Upper lobe of right lung (tissue), 1 donor: ENCODE results near the gene SLC24A4. TPM values are rescaled to one million over a fixed set of nuclear protein-coding genes. Genes with fewer than 3 reads are reported as not detected.

ENCODE experiments used
- ATAC-seq: fragments of 200-7000 bp; cut with Tn5 transposase; one replicate; pipeline ENCODE4 v1.9.1; 2020; ENCODE audit warnings: mild to moderate bottlenecking, moderate library complexity
- DNase-seq: peaks from one replicate; pipeline ENCODE4 v3.0.0-alpha.2; 2020
- H3K27ac ChIP-seq: fragments of 200-600 bp; one replicate; pipeline ENCODE4 v1.8.0; 2022
- H3K27me3 ChIP-seq: fragments of 200-600 bp; one replicate; pipeline ENCODE4 v1.8.0; 2022; ENCODE audit warnings: mild to moderate bottlenecking
- H3K36me3 ChIP-seq: fragments of 200-600 bp; one replicate; pipeline ENCODE4 v1.8.0; 2022
- H3K4me1 ChIP-seq: fragments of 200-600 bp; one replicate; pipeline ENCODE4 v1.8.0; 2022
- H3K4me3 ChIP-seq: fragments of 200-600 bp; one replicate; pipeline ENCODE4 v1.8.0; 2022; ENCODE audit warnings: mild to moderate bottlenecking
- H3K9me3 ChIP-seq: fragments of 200-600 bp; one replicate; pipeline ENCODE4 v1.8.0; 2022
- CTCF ChIP-seq: fragments of 200-600 bp; IDR thresholded peaks from one replicate; pipeline ENCODE4 v1.8.0; 2022; ENCODE audit warnings: antibody characterized with exemption
- intact Hi-C: fragments of 100-400 bp; cut with DNase I; formaldehyde crosslinking; loops from one replicate; pipeline ENCODE4 v1.11.0; 2022
- total RNA-seq: library from RNA; stranded (reverse); fragmentation: NEBNext Ultra II Directional; extraction: Animal tissue kit (Norgen Biotek cat#: 25700); gene quantifications from one replicate; pipeline ENCODE4 v1.2.1, GENCODE V29; 2021
- donor health status: DM: no; HTN: yes; CAD: no; lungs with severe emphysema.

The SLC24A4 gene
- total RNA-seq, 1 donor from 2014 or later = 1.6 TPM

- H3K36me3 ChIP-seq = no peaks in the 10 kb centered on the region
- no peak for DNase-seq
- no peak overlapping the region for H3K27ac ChIP-seq
- no peaks in the 10 kb centered on the region for H3K9me3 ChIP-seq
- TF ChIP-seq CTCF = no peak
- H3K4me3 ChIP-seq = no peak overlapping the region
- ATAC-seq = peak; percentile 56
- intact Hi-C loops = no loop called here
- peaks cover 11% of the 10 kb centered on the region for H3K4me1 ChIP-seq
- H3K27me3 ChIP-seq = no peaks in the 10 kb centered on the region
Observed at GRCh38 chr14:92495027-92495426, 172.1 kb downstream of the SLC24A4 start.

GRCh38 chr14:92496191-92496857 lies 173.4 kb downstream of the SLC24A4 start:
- H3K27me3 ChIP-seq = no peaks in the 10 kb centered on the region
- intact Hi-C loops = no loop called here
- H3K27ac ChIP-seq = no peak overlapping the region
- no peak for DNase-seq
- no peak overlapping the region for H3K4me3 ChIP-seq
- peak; percentile 25 for ATAC-seq
- no peak for TF ChIP-seq CTCF
- no peaks in the 10 kb centered on the region for H3K9me3 ChIP-seq
- no peaks in the 10 kb centered on the region for H3K36me3 ChIP-seq
- peaks cover 7% of the 10 kb centered on the region for H3K4me1 ChIP-seq

GRCh38 chr14:92497391-92497790 lies 174.4 kb downstream of the SLC24A4 start:
- ATAC-seq = no peak
- TF ChIP-seq CTCF = no peak
- Histone ChIP-seq H3K27ac (no peak overlapping the region), H3K36me3 (no peaks in the 10 kb centered on the region), H3K4me1 (no peaks in the 10 kb centered on the region), H3K9me3 (no peaks in the 10 kb centered on the region), H3K4me3 (no peak overlapping the region), H3K27me3 (no peaks in the 10 kb centered on the region)
- intact Hi-C loops = no loop called here
- no peak for DNase-seq

DNA sequence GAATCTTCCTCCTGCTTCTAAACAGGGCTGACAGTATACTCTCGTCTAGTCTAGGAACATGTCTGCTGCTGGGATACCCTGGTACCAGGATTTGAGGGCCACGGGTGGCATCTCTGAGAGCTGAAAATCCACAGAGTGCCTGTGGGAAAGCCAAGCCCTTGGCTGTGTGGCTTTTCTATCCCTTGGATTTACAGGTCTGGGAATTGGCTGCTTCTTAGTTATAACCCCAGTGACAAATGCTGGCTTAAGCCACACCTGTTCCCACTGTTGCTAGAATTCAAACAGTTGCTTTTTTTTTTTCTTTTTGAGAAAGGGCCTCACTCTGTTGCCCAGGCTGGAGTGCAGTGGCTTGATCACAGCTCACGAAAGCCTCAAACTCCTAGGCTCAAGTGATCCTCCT lies 176.3 kb downstream of the SLC24A4 start:
- H3K36me3 ChIP-seq = no peaks in the 10 kb centered on the region
- no peak for TF ChIP-seq CTCF
- DNase-seq = no peak
- no peak overlapping the region for H3K4me3 ChIP-seq
- H3K4me1 ChIP-seq = peaks cover 4% of the 10 kb centered on the region
- H3K9me3 ChIP-seq = no peaks in the 10 kb centered on the region
- intact Hi-C loops = no loop called here
- no peaks in the 10 kb centered on the region for H3K27me3 ChIP-seq
- ATAC-seq = no peak
- H3K27ac ChIP-seq = no peak overlapping the region

- Histone ChIP-seq H3K27me3 (no peaks in the 10 kb centered on the region), H3K4me1 (peaks cover 4% of the 10 kb centered on the region), H3K4me3 (no peak overlapping the region), H3K27ac (no peak overlapping the region), H3K9me3 (no peaks in the 10 kb centered on the region), H3K36me3 (no peaks in the 10 kb centered on the region)
- no peak for TF ChIP-seq CTCF
- intact Hi-C loops = no loop called here
- ATAC-seq (no peak), DNase-seq (no peak)
Observed at GRCh38 chr14:92500491-92500941, 177.6 kb downstream of the SLC24A4 start.
